HCT116 (cell line): ENCODE data around the gene GMDS. TPM values are rescaled to one million over a fixed set of nuclear protein-coding genes. Genes with fewer than 3 reads are reported as not detected.

ENCODE experiments used
- ATAC-seq: fragments of 200-7000 bp; cut with Tn5 transposase; 2 replicates; pipeline ENCODE4 v1.9.1; 2020; ENCODE audit warnings: mild to moderate bottlenecking, moderate library complexity
- BruUV-seq: library from RNA; stranded (reverse); fragments of 400-500 nt; replicated peaks from 2 replicates; lab custom pipeline; 2021; lab: Mats Ljungman, UMichigan
- CTCF ChIA-PET: fragments of 300-600 bp; sonication (Branson Sonifier 250); formaldehyde crosslinking; loops from one replicate; lab custom pipeline; 2021; ENCODE audit warnings: antibody characterized with exemption; lab: Charles Lee
- POLR2A ChIA-PET: fragments of 300-600, 350-600 bp; sonication (Branson Sonifier 250); formaldehyde crosslinking; loops from one replicate; lab custom pipeline; 2021; ENCODE audit warnings: antibody characterized with exemption; lab: Charles Lee
- RAD21 ChIA-PET, 2 experiments: fragments of 300-600 bp; sonication (Branson Sonifier 250); formaldehyde crosslinking; loops; one replicate each; lab custom pipeline; 2023; ENCODE audit warnings: low total read pairs in 2 of 2; ENCODE audit not compliant: uncharacterized antibody in 2 of 2, unreplicated experiment in 2 of 2, low non-redundant PET in 1 of 2; lab: Charles Lee
- DNase-seq: peaks from one replicate; pipeline ENCODE4 v3.0.0-alpha.2; 2010; ENCODE audit warnings: low read depth, low spot score
- H2AFZ ChIP-seq: fragments of 200-600 bp; shearing (Covaris generic), sonication (generic); 2 replicates; pipeline ENCODE4 v1.6.1; 2017; ENCODE audit warnings: low read depth, mixed run types, mixed read lengths, antibody characterized with exemption, low read length; ENCODE audit not compliant: poor library complexity, severe bottlenecking
- H3K27ac ChIP-seq: 2 replicates; pipeline ENCODE4 v1.5.1; 2012; ENCODE audit warnings: low read depth, low read length
- H3K27me3 ChIP-seq: fragments of 200-600 bp; sonication (generic); 2 replicates; pipeline ENCODE4 v1.6.1; 2016; ENCODE audit warnings: mixed run types, low read length, mixed read lengths; ENCODE audit not compliant: insufficient read depth
- H3K36me3 ChIP-seq, 2 experiments: fragments of 200-500 bp in 1 of 2; fragments of 200-600 bp in 1 of 2; sonication (Bioruptor generic) in 1 of 2; sonication (generic) in 1 of 2; 2 replicates each; pipeline versions ENCODE4 v1.5.1 to v1.6.1; 2014 to 2016; ENCODE audit warnings: low read length in 2 of 2, inconsistent platforms in 1 of 2, mixed read lengths in 1 of 2, mixed run types in 1 of 2; ENCODE audit not compliant: insufficient read depth in 2 of 2, control insufficient read depth in 1 of 2
- H3K4me1 ChIP-seq, 2 experiments: fragments of 200-600 bp in 1 of 2; sonication (generic) in 1 of 2; 2 replicates each; pipeline versions ENCODE4 v1.5.1 to v1.6.1; 2012 to 2017; ENCODE audit warnings: low read length in 2 of 2, inconsistent platforms in 1 of 2, mild to moderate bottlenecking in 1 of 2, mixed read lengths in 1 of 2, mixed run types in 1 of 2, moderate library complexity in 1 of 2; ENCODE audit not compliant: insufficient read depth in 2 of 2, control insufficient read depth in 1 of 2
- H3K4me2 ChIP-seq: fragments of 200-600 bp; sonication (generic); 2 replicates; pipeline ENCODE4 v1.6.1; 2017; ENCODE audit warnings: mixed run types, low read length, mixed read lengths
- H3K4me3 ChIP-seq, 2 experiments: fragments of 200-600 bp in 1 of 2; sonication (generic) in 1 of 2; replicated peaks in 1 of 2; 2 replicates each; pipeline ENCODE4 v1.5.1; 2011 to 2016; ENCODE audit warnings: low read length in 2 of 2, control low read depth in 1 of 2, low read depth in 1 of 2, mild to moderate bottlenecking in 1 of 2, mixed read lengths in 1 of 2, mixed run types in 1 of 2
- H3K79me2 ChIP-seq: fragments of 200-600 bp; sonication (generic); 2 replicates; pipeline ENCODE4 v1.6.1; 2017; ENCODE audit warnings: mild to moderate bottlenecking, mixed run types, low read length, moderate library complexity, mixed read lengths; ENCODE audit not compliant: insufficient read depth
- H3K9ac ChIP-seq: fragments of 200-600 bp; sonication (generic); 2 replicates; pipeline ENCODE4 v1.6.1; 2016; ENCODE audit warnings: low read length, mixed read lengths
- H3K9me2 ChIP-seq: fragments of 200-600 bp; sonication (generic), shearing (Covaris generic); 2 replicates; pipeline ENCODE4 v1.6.1; 2017; ENCODE audit warnings: mixed run types, mild to moderate bottlenecking, moderate library complexity; ENCODE audit not compliant: insufficient read depth
- H3K9me3 ChIP-seq, 2 experiments: fragments of 200-500 bp in 1 of 2; fragments of 200-600 bp in 1 of 2; sonication (Bioruptor generic) in 1 of 2; sonication (generic) in 1 of 2; 2 replicates each; pipeline ENCODE4 v1.6.1; 2014 to 2017; ENCODE audit warnings: low read length in 2 of 2, mixed read lengths in 2 of 2, inconsistent platforms in 1 of 2, low read depth in 1 of 2, mild to moderate bottlenecking in 1 of 2, mixed run types in 1 of 2, moderate library complexity in 1 of 2; ENCODE audit not compliant: control insufficient read depth in 1 of 2, insufficient read depth in 1 of 2
- H4K20me1 ChIP-seq: fragments of 200-600 bp; sonication (generic), shearing (Covaris generic); 2 replicates; pipeline ENCODE4 v1.6.1; 2017; ENCODE audit warnings: mixed run types, mild to moderate bottlenecking, moderate library complexity; ENCODE audit not compliant: insufficient read depth
- CBX3 ChIP-seq: IDR thresholded peaks from 2 replicates; pipeline ENCODE4 v1.6.1; 2012; ENCODE audit warnings: low read depth
- ELF1 ChIP-seq: IDR thresholded peaks from 2 replicates; pipeline ENCODE4 v1.6.1; 2012; ENCODE audit warnings: low read depth, borderline replicate concordance
- EZH2 ChIP-seq: fragments of 200-600 bp; sonication (generic); IDR thresholded peaks from 2 replicates; pipeline ENCODE4 v1.6.1; 2017; ENCODE audit warnings: antibody characterized with exemption, mixed run types
- EZH2phosphoT487 ChIP-seq: fragments of 200-600 bp; IDR thresholded peaks from 2 replicates; pipeline ENCODE4 v1.6.1; 2018; ENCODE audit warnings: antibody characterized with exemption, borderline replicate concordance
- FOSL1 ChIP-seq: IDR thresholded peaks from 2 replicates; pipeline ENCODE4 v1.6.1; 2012; ENCODE audit warnings: low read depth
- JUND ChIP-seq: IDR thresholded peaks from 2 replicates; pipeline ENCODE4 v1.6.1; 2012
- POLR2A ChIP-seq: IDR thresholded peaks from 2 replicates; pipeline ENCODE4 v1.7.0; 2011; ENCODE audit warnings: borderline replicate concordance; ENCODE audit not compliant: insufficient read depth, insufficient read length; ENCODE audit errors: extremely low read depth
- POLR2AphosphoS5 ChIP-seq: IDR thresholded peaks from 2 replicates; pipeline ENCODE4 v1.6.1; 2011; ENCODE audit warnings: mild to moderate bottlenecking, low read depth, low read length, moderate library complexity
- RAD21 ChIP-seq: IDR thresholded peaks from 2 replicates; pipeline ENCODE4 v1.6.1; 2012; ENCODE audit warnings: low read depth, mild to moderate bottlenecking
- SIN3A ChIP-seq: IDR thresholded peaks from 2 replicates; pipeline ENCODE4 v1.6.1; 2012; ENCODE audit warnings: low read depth
- SP1 ChIP-seq: IDR thresholded peaks from 2 replicates; pipeline ENCODE4 v1.6.1; 2012; ENCODE audit warnings: low read depth
- YY1 ChIP-seq: IDR thresholded peaks from 2 replicates; pipeline ENCODE4 v1.6.1; 2011; ENCODE audit warnings: low read length, low read depth, moderate library complexity, mild to moderate bottlenecking; ENCODE audit not compliant: insufficient replicate concordance; ENCODE audit errors: extremely low read depth
- ZNF274 ChIP-seq: fragments of 200-500 bp; sonication (Bioruptor generic); IDR thresholded peaks from 2 replicates; pipeline ENCODE4 v1.6.1; 2014; ENCODE audit warnings: mild to moderate bottlenecking, low read depth, low read length, inconsistent platforms
- intact Hi-C: fragments of 100-400 bp; cut with micrococcal nuclease; formaldehyde crosslinking; loops from 2 replicates; pipeline ENCODE4 v1.10.0; 2022
- total RNA-seq: library from RNA; stranded (reverse); gene quantifications from one replicate; pipeline ENCODE4 v1.2.1, GENCODE V29; 2021; ENCODE audit not compliant: unreplicated experiment
- TF ChIP-seq, protein P1 (sequence below), 3 experiments: fragments of 200-600 bp in 1 of 3; sonication (generic) in 1 of 3; IDR thresholded peaks in 2 of 3; conservative IDR thresholded peaks in 1 of 3; 2 replicates each; pipeline ENCODE4 v1.5.1; 2012 to 2017; ENCODE audit warnings: low read depth in 2 of 3, low read length in 2 of 3, antibody characterized with exemption in 1 of 3, borderline replicate concordance in 1 of 3, control low read depth in 1 of 3, mild to moderate bottlenecking in 1 of 3, mixed read lengths in 1 of 3, mixed run types in 1 of 3, moderate library complexity in 1 of 3; ENCODE audit not compliant: insufficient read depth in 1 of 3
- TF ChIP-seq, protein P2 (sequence below): IDR thresholded peaks from 2 replicates; pipeline ENCODE4 v1.6.1; 2012

Gene GMDS
- total RNA-seq, 1 experiment from 2014 or later = 34.4 TPM

DNA sequence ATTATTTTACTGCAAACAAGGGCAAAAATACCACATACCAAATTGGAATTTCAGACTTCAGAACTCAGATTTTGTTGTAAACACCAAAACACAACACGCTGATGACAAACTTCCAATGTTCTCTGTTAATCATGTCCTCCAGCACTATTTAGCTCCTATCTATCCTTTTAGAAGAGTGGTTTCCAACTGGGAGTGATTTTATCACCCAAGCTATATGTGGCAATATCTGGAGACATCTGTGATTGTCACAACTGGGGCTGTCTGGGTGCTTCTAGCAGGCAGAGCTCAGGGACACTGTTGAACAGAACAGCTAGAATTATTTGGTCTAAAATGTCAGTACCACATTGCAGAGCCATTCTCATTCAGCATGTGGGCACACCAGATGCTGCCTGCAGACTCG, 391.1 kb downstream of the GMDS start:
- POLR2A ChIA-PET = no interaction called here
- Histone ChIP-seq H2AFZ (no peak overlapping the region), H4K20me1 (no peaks in the 10 kb centered on the region), H3K4me3 (no peak overlapping the region), H3K27me3 (no peaks in the 10 kb centered on the region), H3K9me2 (no peaks in the 10 kb centered on the region), H3K27ac (no peak overlapping the region), H3K4me1 (no peaks in the 10 kb centered on the region), H3K36me3 (no peaks in the 10 kb centered on the region), H3K9ac (no peak overlapping the region), H3K9me3 (no peaks in the 10 kb centered on the region), H3K79me2 (no peaks in the 10 kb centered on the region), H3K4me2 (no peak overlapping the region)
- ATAC-seq = no peak
- RAD21 ChIA-PET = no interaction called here
- BruUV-seq = no TSS peak
- intact Hi-C loops = no loop called here
- TF ChIP-seq EZH2phosphoT487 (no peak), FOSL1 (no peak), POLR2AphosphoS5 (no peak), RAD21 (no peak)
- CTCF ChIA-PET = no interaction called here
- no peak for DNase-seq

DNA sequence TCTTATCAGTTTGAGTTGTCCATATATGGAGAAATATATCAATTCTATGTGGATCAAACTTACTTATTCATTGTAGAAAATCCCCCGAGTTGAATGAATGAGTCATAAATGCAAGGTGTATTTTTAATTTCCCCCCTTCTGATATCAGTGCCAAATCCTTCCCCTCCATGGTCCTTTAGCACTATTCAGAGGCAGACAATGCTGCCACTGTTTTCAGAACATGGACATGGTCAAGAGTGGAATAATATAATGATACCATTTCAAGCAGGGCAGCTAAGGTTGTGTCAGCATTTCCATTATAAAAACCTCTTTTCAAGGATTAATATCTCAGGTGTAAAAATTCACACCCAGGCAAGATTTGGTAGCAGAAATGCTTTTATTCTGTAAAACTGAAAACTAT, 391.6 kb downstream of the GMDS start:
- H3K27ac ChIP-seq = no peak overlapping the region
- no peaks in the 10 kb centered on the region for H4K20me1 ChIP-seq
- intact Hi-C loops = no loop called here
- TF ChIP-seq POLR2A (no peak), ELF1 (no peak), JUND (no peak), CBX3 (no peak), POLR2AphosphoS5 (no peak), SIN3A (no peak), EZH2 (no peak), YY1 (no peak), EZH2phosphoT487 (no peak), ZNF274 (no peak), SP1 (no peak)
- TF ChIP-seq, protein P1, sequence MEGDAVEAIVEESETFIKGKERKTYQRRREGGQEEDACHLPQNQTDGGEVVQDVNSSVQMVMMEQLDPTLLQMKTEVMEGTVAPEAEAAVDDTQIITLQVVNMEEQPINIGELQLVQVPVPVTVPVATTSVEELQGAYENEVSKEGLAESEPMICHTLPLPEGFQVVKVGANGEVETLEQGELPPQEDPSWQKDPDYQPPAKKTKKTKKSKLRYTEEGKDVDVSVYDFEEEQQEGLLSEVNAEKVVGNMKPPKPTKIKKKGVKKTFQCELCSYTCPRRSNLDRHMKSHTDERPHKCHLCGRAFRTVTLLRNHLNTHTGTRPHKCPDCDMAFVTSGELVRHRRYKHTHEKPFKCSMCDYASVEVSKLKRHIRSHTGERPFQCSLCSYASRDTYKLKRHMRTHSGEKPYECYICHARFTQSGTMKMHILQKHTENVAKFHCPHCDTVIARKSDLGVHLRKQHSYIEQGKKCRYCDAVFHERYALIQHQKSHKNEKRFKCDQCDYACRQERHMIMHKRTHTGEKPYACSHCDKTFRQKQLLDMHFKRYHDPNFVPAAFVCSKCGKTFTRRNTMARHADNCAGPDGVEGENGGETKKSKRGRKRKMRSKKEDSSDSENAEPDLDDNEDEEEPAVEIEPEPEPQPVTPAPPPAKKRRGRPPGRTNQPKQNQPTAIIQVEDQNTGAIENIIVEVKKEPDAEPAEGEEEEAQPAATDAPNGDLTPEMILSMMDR (IDR thresholded peaks at IDR 0.05 in 2 of 3, conservative IDR thresholded peaks at IDR 0.05 in 1 of 3; ENCODE audit: borderline replicate concordance in 1 of 3, insufficient read depth in 1 of 3, low read depth in 2 of 3, low read length in 2 of 3) = no peak
- TF ChIP-seq, protein P2, sequence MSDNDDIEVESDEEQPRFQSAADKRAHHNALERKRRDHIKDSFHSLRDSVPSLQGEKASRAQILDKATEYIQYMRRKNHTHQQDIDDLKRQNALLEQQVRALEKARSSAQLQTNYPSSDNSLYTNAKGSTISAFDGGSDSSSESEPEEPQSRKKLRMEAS = no peak
- H3K36me3 ChIP-seq = no peaks in the 10 kb centered on the region
- no peak overlapping the region for H2AFZ ChIP-seq
- H3K4me3 ChIP-seq = no peak overlapping the region
- no peak overlapping the region for H3K4me2 ChIP-seq
- H3K9ac ChIP-seq = no peak overlapping the region
- ChIA-PET POLR2A (interaction anchor here (0.7 kb wide), 1 partner anchor 168 kb away, joined by 3 read pairs; no protein-coding TSS in a partner anchor), RAD21 (no interaction called here), CTCF (no interaction called here)
- H3K4me1 ChIP-seq = no peaks in the 10 kb centered on the region
- H3K9me2 ChIP-seq = no peaks in the 10 kb centered on the region
- ATAC-seq (no peak), DNase-seq (no peak)
- H3K79me2 ChIP-seq = no peaks in the 10 kb centered on the region
- H3K9me3 ChIP-seq = no peaks in the 10 kb centered on the region
- BruUV-seq = no TSS peak
- no peaks in the 10 kb centered on the region for H3K27me3 ChIP-seq
